ENCODE results near the gene KRT5.

Gene KRT5

DNA sequence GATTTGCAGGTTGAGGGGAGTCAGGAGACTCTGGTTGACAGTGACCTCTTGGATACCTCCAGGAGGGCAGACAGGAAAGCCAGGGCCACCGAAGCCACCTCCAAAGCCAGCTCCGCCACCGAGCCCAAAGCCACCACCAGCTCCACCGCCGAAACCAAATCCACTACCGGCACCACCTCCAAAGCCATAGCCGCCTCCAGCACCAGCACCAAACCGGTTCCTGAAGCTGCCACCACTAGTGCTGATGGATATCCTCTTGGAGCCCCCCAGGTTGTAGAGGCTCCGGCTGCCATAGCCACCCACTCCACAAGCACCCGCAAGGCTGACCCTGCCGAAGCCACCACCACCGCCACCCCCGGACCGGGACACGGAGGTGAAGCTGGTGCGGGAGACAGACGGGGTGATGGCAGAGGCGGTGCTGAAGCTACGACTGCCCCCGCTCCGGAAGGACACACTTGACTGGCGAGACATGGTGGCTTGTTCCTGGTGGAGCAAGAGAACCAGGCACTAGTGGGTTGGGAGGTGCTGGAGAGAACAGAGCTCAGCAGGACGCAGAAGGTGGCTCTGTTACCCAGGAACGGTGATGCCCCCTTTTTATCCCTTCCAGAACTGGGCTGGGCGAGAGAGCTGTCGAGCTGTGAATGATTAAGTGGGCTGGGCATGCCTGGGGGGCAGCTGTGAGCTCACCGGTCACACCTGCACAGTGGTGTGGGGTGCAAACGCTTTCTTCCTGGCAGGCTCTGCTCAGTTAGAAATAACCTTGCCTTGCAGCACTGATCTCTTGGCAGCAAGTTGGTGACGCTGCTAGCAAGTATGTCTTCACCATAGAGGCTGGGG, at the start of gene KRT5:
KRT5 (minus strand) TSS at position 569 of the 837 bp plus-strand sequence; CDS start at position 471, 98 bp downstream.
- Mint-ChIP-seq H3K27me3 (peaks cover 3 to 5% of the 10 kb centered on the region in 2 donors), H3K36me3 (no peaks in the 10 kb centered on the region), H3K27ac (peak within 1 kb of the TSS; percentile 11), H3K4me1 (no peaks in the 10 kb centered on the region), H3K9me3 (no peaks in the 10 kb centered on the region), H3K4me3 (no peak within 1 kb of the TSS)
- DNase-seq (no peak), ATAC-seq (replicated peaks) (no peak)

- Mint-ChIP-seq H3K27me3 (peaks cover 33 to 40% of the 10 kb centered on the region in 2 donors), H3K4me3 (no peak overlapping the region), H3K4me1 (no peaks in the 10 kb centered on the region), H3K36me3 (no peaks in the 10 kb centered on the region), H3K9me3 (no peaks in the 10 kb centered on the region), H3K27ac (no peak overlapping the region)
- ATAC-seq (replicated peaks) (no peak), DNase-seq (no peak)
Observed at GRCh38 chr12:52568111-52568510, 47.9 kb upstream of the KRT5 start.

GRCh38 chr12:52566847-52567291, 46.7 kb upstream of the KRT5 start:
- no peaks in the 10 kb centered on the region for H3K36me3 Mint-ChIP-seq
- ATAC-seq (replicated peaks) (no peak), DNase-seq (no peak)
- H3K27me3 Mint-ChIP-seq, result peaks cover 25 to 32% of the 10 kb centered on the region in 2 donors
- H3K9me3 Mint-ChIP-seq, result no peaks in the 10 kb centered on the region
- H3K4me1 Mint-ChIP-seq, result no peaks in the 10 kb centered on the region
- H3K27ac Mint-ChIP-seq, result no peak overlapping the region
- H3K4me3 Mint-ChIP-seq, result no peak overlapping the region

DNA sequence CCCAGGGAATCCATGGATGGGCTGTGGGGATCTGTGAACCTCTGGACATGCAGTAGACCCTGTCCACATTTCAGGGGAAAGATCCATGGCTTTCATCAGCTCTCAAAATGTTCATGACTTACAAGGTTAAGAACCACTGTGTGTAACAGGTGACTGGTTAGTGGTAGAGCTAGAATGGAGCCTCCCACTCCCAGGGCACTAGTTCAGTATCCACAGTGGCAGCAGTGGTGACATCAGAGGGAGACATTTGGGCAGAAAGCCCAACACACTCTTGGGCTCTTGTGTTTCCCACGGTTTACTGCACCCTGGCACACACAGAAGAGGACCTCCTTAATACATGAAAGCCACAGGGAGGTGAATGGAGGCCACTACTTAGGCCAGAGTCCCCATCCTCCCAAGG, 44.4 kb upstream of the KRT5 start:
- ATAC-seq (replicated peaks), result no peak
- H3K27ac Mint-ChIP-seq, result no peak overlapping the region
- DNase-seq, result no peak
- no peaks in the 10 kb centered on the region for H3K9me3 Mint-ChIP-seq
- no peaks in the 10 kb centered on the region for H3K4me1 Mint-ChIP-seq
- peaks cover 25% of the 10 kb centered on the region in 2 donors for H3K27me3 Mint-ChIP-seq
- H3K36me3 Mint-ChIP-seq, result no peaks in the 10 kb centered on the region
- no peak overlapping the region for H3K4me3 Mint-ChIP-seq

GRCh38 chr12:52561880-52562449, 41.8 kb upstream of the KRT5 start:
- Mint-ChIP-seq H3K4me3 (no peak overlapping the region), H3K9me3 (no peaks in the 10 kb centered on the region), H3K27me3 (peaks cover 18 to 23% of the 10 kb centered on the region in 2 donors), H3K27ac (no peak overlapping the region), H3K4me1 (no peaks in the 10 kb centered on the region), H3K36me3 (no peaks in the 10 kb centered on the region)
- ATAC-seq (replicated peaks), result no peak
- no peak for DNase-seq

GRCh38 chr12:52559979-52560378, 39.8 kb upstream of the KRT5 start:
- H3K27me3 Mint-ChIP-seq, result peaks cover 13 to 19% of the 10 kb centered on the region in 2 donors
- no peaks in the 10 kb centered on the region for H3K9me3 Mint-ChIP-seq
- H3K27ac Mint-ChIP-seq, result no peak overlapping the region
- no peak for DNase-seq
- no peaks in the 10 kb centered on the region for H3K36me3 Mint-ChIP-seq
- H3K4me3 Mint-ChIP-seq, result no peak overlapping the region
- no peak for ATAC-seq (replicated peaks)
- H3K4me1 Mint-ChIP-seq, result no peaks in the 10 kb centered on the region

- no peaks in the 10 kb centered on the region for H3K4me1 Mint-ChIP-seq
- no peak overlapping the region for H3K27ac Mint-ChIP-seq
- no peak for ATAC-seq (replicated peaks)
- no peak for DNase-seq
- no peaks in the 10 kb centered on the region for H3K9me3 Mint-ChIP-seq
- H3K36me3 Mint-ChIP-seq, result no peaks in the 10 kb centered on the region
- H3K27me3 Mint-ChIP-seq, result peaks cover 7 to 13% of the 10 kb centered on the region in 2 donors
- H3K4me3 Mint-ChIP-seq, result no peak overlapping the region
Observed at GRCh38 chr12:52558781-52559445, 38.7 kb upstream of the KRT5 start.

- DNase-seq (no peak), ATAC-seq (replicated peaks) (no peak)
- H3K9me3 Mint-ChIP-seq, result no peaks in the 10 kb centered on the region
- peaks cover 7 to 11% of the 10 kb centered on the region in 2 donors for H3K27me3 Mint-ChIP-seq
- H3K27ac Mint-ChIP-seq, result no peak overlapping the region
- no peaks in the 10 kb centered on the region for H3K36me3 Mint-ChIP-seq
- H3K4me3 Mint-ChIP-seq, result no peak overlapping the region
- H3K4me1 Mint-ChIP-seq, result no peaks in the 10 kb centered on the region
Observed at GRCh38 chr12:52557476-52557875, 37.3 kb upstream of the KRT5 start.

- ATAC-seq (replicated peaks) (no peak), DNase-seq (no peak)
- no peaks in the 10 kb centered on the region for H3K4me1 Mint-ChIP-seq
- H3K4me3 Mint-ChIP-seq, result no peak overlapping the region
- peaks cover 7 to 17% of the 10 kb centered on the region in 2 donors for H3K27me3 Mint-ChIP-seq
- no peaks in the 10 kb centered on the region for H3K36me3 Mint-ChIP-seq
- H3K9me3 Mint-ChIP-seq, result no peaks in the 10 kb centered on the region
- H3K27ac Mint-ChIP-seq, result no peak overlapping the region
Observed at GRCh38 chr12:52555577-52555976, 35.4 kb upstream of the KRT5 start.

- DNase-seq (no peak), ATAC-seq (replicated peaks) (no peak)
- Mint-ChIP-seq H3K27me3 (peaks cover 9 to 22% of the 10 kb centered on the region in 2 donors), H3K4me3 (no peak within 1 kb of the TSS), H3K36me3 (no peaks in the 10 kb centered on the region), H3K27ac (no peak within 1 kb of the TSS), H3K4me1 (no peaks in the 10 kb centered on the region), H3K9me3 (no peaks in the 10 kb centered on the region)
Observed at GRCh38 chr12:52552681-52553195, 32.5 kb upstream of the KRT5 start, which contains the start of gene KRT71. Gene KRT71 (minus strand): TSS chr12:52553145. CDS start chr12:52553077, 68 bp downstream.

DNA sequence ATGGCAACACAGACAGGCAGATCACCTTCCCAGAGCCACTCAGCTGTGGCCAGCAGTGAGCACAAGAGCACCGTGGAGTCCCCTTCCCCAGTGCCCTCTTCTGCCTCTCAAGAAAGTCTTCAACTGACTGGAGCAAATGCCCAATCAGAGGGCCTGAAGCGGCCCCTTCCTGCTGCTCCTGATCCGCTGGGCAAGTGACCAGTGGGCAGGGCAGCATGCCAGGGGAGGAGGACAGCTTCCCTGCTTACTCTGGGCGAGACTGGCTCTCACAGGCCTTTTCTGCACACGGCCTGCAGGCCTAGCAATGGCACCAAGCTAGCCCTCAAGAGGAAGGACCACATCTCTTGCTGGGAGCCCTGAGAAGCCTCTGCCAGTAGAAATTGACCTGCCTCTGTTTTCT, 31.9 kb upstream of the KRT5 start:
- H3K9me3 Mint-ChIP-seq, result no peaks in the 10 kb centered on the region
- H3K4me1 Mint-ChIP-seq, result no peaks in the 10 kb centered on the region
- no peak for DNase-seq
- no peak overlapping the region for H3K4me3 Mint-ChIP-seq
- peaks cover 9 to 19% of the 10 kb centered on the region in 2 donors for H3K27me3 Mint-ChIP-seq
- H3K36me3 Mint-ChIP-seq, result no peaks in the 10 kb centered on the region
- ATAC-seq (replicated peaks), result no peak
- no peak overlapping the region for H3K27ac Mint-ChIP-seq

DNA sequence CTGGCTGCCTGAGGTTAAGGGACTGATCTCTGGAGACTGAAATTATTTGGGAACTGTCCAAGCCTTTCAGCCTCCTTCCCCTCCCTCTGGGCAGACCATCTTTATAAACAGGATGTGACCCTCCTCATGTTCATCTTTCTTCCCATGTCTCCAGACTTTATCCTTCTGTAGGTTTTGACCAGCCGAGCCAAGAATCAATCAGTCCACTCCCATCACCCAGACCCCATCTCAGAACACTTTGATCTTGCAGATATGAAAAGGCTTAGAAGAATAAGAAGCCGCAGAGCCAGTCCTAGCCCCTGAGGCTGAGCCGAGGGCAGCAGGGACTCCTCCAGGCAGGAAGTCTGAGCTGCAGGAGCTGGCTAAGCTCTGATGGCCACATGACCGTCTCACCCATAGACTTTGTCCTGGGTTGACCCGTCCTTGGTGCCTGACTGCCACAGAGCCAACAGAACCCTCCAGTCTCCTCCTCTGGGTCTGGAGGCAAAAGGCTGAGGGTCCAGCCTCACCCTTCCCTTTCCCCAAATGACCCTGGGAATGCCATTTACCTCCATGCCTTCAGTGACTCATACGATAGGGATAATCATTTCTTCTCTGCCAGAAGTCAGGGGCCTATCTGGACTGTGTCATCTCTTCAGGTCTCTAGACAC, 31.1 kb upstream of the KRT5 start:
- ATAC-seq (replicated peaks) (no peak), DNase-seq (no peak)
- H3K27ac Mint-ChIP-seq, result no peak overlapping the region
- H3K9me3 Mint-ChIP-seq, result no peaks in the 10 kb centered on the region
- no peak overlapping the region for H3K4me3 Mint-ChIP-seq
- peaks cover 12 to 17% of the 10 kb centered on the region in 2 donors for H3K27me3 Mint-ChIP-seq
- H3K4me1 Mint-ChIP-seq, result no peaks in the 10 kb centered on the region
- no peaks in the 10 kb centered on the region for H3K36me3 Mint-ChIP-seq

- H3K9me3 Mint-ChIP-seq, result no peaks in the 10 kb centered on the region
- H3K36me3 Mint-ChIP-seq, result no peaks in the 10 kb centered on the region
- H3K27ac Mint-ChIP-seq, result no peak overlapping the region
- peaks cover 13 to 21% of the 10 kb centered on the region in 2 donors for H3K27me3 Mint-ChIP-seq
- H3K4me3 Mint-ChIP-seq, result no peak overlapping the region
- ATAC-seq (replicated peaks) (no peak), DNase-seq (no peak)
- no peaks in the 10 kb centered on the region for H3K4me1 Mint-ChIP-seq
Observed at GRCh38 chr12:52546126-52546525, 25.9 kb upstream of the KRT5 start.
